Activated T-cell treated with anti-CD3 and anti-CD28 coated beads for 48 hours (primary cell): ENCODE measurements around the gene VIPR2.
A peak's percentile ranks its signal among the peaks of the same experiment; 100 is the strongest.
"Not testable (repeated sequence)": the region's sequence is repeated elsewhere in the genome, so short reads cannot be mapped to it uniquely, and the experiment has no call there.

Experiments
- DNase-seq: peaks from one replicate; pipeline ENCODE4 v3.0.0-alpha.2; 2020; ENCODE audit warnings: low read depth

VIPR2 gene

GRCh38 chr7:159008417-159008816 is 136.2 kb downstream of the VIPR2 start:
- no peak for DNase-seq

- DNase-seq: no peak
These were observed 136.7 kb downstream of the VIPR2 start for GRCh38 chr7:159007996-159008389.

GRCh38 chr7:159007364-159007995 is 137.2 kb downstream of the VIPR2 start:
- DNase-seq: no peak

GRCh38 chr7:159006610-159007130 is 138.0 kb downstream of the VIPR2 start:
- no peak for DNase-seq

GRCh38 chr7:159006022-159006609 is 138.6 kb downstream of the VIPR2 start:
- not testable (repeated sequence) for DNase-seq

GRCh38 chr7:159005618-159006017 is 139.0 kb downstream of the VIPR2 start:
- no peak for DNase-seq

- DNase-seq: peak; percentile 31
These were observed 140.3 kb downstream of the VIPR2 start for GRCh38 chr7:159004411-159004810.

- DNase-seq: no peak
These were observed 142.9 kb downstream of the VIPR2 start for GRCh38 chr7:159001811-159002210.

GRCh38 chr7:159000859-159001435 is 143.7 kb downstream of the VIPR2 start:
- no peak for DNase-seq

GRCh38 chr7:159000070-159000469 is 144.6 kb downstream of the VIPR2 start:
- DNase-seq: no peak

- no peak for DNase-seq
These were observed 145.2 kb downstream of the VIPR2 start for GRCh38 chr7:158999496-158999895.

GRCh38 chr7:158998261-158998660 is 146.4 kb downstream of the VIPR2 start:
- not testable (repeated sequence) for DNase-seq

- no peak for DNase-seq
These were observed 147.2 kb downstream of the VIPR2 start for GRCh38 chr7:158997471-158997870.

- no peak for DNase-seq
These were observed 147.6 kb downstream of the VIPR2 start for GRCh38 chr7:158997110-158997453.

- DNase-seq: no peak
These were observed 148.2 kb downstream of the VIPR2 start for GRCh38 chr7:158996214-158997109.

- no peak for DNase-seq
These were observed 149.2 kb downstream of the VIPR2 start for GRCh38 chr7:158995514-158995913.

- no peak for DNase-seq
These were observed 150.0 kb downstream of the VIPR2 start for GRCh38 chr7:158994687-158995086.

- DNase-seq: no peak
These were observed 151.1 kb downstream of the VIPR2 start for GRCh38 chr7:158993591-158993990.

GRCh38 chr7:158992759-158993158 is 151.9 kb downstream of the VIPR2 start:
- no peak for DNase-seq

GRCh38 chr7:158991824-158992621 is 152.6 kb downstream of the VIPR2 start:
- DNase-seq: no peak

- DNase-seq: no peak
These were observed 155.7 kb downstream of the VIPR2 start for GRCh38 chr7:158988996-158989395.
